ENCODE results near the gene PODXL2.

Gene PODXL2

DNA sequence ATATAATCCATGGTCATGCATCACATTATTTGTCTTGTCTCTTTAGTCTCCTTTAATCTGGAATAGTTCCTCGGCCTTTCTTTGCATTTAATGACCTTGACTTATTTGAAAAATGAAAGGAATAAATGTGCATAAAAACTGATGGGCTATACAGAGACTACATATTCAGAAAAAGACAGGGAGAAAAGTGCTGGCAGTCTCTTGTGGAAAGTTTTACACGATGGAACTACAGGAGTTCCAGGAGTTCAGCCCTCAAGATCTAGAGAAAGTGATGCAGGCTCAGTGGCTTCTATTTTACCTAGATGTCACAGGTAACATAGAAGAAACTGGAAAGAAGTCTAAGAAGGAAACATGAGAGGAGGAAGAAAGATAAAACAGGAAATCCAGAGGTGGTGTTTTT, 36.2 kb downstream of the PODXL2 start:
- TF ChIP-seq GATA1 (IDR thresholded peaks at IDR 0.05; ENCODE audit: low read depth, low read length) = no peak
- TF ChIP-seq POLR2A (IDR thresholded peaks at IDR 0.05; ENCODE audit: low read length) = no peak
- no peak for DNase-seq

DNA sequence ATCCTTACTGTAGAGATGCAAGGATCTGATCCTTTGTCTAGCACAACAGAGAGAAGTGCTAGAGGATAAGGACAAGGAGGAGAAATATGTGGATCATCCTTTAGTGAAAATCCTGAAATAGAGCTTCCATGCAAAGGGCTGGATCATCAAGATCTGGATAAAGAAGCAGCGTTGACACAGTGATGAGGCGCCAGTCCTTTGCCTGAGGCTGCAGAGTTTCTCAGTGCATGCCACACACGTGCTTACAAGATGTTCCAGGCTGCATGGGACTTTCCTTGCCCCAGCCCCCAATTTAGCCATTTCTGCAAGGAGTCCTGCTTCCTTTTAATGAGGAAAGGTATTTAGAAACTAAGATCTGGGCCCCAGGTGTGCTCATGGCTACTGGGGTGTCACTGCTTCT, 36.6 kb downstream of the PODXL2 start:
- no peak for TF ChIP-seq GATA1 (IDR thresholded peaks at IDR 0.05; ENCODE audit: low read depth, low read length)
- TF ChIP-seq POLR2A (IDR thresholded peaks at IDR 0.05; ENCODE audit: low read length) = no peak
- DNase-seq = no peak

DNA sequence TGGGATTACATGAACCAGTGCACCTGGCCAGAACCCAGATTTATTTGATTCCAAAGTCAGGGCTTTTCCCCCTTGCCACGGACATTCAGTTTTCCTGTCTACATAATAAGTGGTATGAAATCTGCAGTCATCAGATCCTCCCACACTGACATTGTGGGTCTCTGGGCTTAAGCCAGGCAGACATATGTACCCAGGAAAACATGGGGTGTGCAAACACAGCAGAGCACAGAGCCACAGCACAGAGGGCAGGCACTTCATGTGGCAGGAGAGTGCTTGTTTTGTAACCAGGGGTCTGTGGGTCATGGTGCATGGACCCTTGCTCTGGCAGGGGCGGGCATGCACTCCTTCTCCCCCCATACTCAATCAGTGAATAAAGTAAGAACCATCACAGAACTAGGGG, 37.7 kb downstream of the PODXL2 start:
- TF ChIP-seq GATA1 (IDR thresholded peaks at IDR 0.05; ENCODE audit: low read depth, low read length) (no peak), POLR2A (IDR thresholded peaks at IDR 0.05; ENCODE audit: low read length) (no peak)
- no peak for DNase-seq

DNA sequence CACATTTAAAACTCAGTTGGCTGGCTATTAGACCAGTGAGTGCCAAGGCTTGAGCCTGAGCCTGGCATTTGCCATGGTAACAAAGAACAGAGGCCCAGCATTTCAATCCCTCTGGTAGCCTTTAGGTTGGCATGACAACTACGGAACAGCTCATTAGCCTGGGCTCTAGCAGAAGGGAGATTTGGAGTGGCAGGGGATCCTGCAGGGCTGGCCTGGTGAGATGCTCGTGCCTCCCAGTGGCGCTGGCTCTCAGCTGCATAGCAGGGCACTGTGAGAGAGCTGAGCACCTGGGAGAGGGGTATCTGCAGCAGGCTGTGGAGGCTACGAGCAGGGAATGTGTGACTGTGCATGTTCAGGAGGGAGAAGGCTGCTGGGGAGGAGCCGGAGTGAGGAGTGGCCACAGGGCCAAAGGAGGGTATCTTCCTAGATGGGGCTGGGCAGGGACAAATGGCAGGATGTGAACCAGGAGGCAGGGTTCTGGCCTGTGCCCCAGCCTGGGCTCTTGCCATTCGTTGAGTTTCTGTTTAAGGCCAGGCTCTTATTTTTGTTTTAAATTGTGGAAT, 38.2 kb downstream of the PODXL2 start:
- DNase-seq = no peak
- no peak for TF ChIP-seq POLR2A (IDR thresholded peaks at IDR 0.05; ENCODE audit: low read length)
- TF ChIP-seq GATA1 (IDR thresholded peaks at IDR 0.05; ENCODE audit: low read depth, low read length) = no peak

DNA sequence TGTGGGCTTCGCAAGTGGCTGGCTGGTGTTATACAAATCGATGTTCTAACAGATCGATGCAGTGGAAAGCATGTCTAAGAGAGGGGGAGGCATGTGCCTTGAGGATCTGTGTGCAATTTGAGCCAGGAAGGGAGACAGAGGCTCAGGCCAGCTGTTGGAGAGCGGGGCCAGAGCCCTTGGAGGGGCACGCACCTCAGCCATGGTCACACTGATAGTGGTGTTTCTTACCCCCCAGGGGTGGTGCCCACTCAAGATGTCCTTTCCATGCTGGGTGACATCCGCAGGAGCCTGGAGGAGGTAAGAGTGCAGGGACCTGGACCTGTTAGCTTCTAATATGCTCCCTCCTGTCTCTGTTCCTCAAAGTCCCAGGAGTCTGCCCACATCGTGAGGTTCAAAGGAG, 39.9 kb downstream of the PODXL2 start:
- TF ChIP-seq POLR2A (IDR thresholded peaks at IDR 0.05; ENCODE audit: low read length) = no peak
- DNase-seq = no peak

DNA sequence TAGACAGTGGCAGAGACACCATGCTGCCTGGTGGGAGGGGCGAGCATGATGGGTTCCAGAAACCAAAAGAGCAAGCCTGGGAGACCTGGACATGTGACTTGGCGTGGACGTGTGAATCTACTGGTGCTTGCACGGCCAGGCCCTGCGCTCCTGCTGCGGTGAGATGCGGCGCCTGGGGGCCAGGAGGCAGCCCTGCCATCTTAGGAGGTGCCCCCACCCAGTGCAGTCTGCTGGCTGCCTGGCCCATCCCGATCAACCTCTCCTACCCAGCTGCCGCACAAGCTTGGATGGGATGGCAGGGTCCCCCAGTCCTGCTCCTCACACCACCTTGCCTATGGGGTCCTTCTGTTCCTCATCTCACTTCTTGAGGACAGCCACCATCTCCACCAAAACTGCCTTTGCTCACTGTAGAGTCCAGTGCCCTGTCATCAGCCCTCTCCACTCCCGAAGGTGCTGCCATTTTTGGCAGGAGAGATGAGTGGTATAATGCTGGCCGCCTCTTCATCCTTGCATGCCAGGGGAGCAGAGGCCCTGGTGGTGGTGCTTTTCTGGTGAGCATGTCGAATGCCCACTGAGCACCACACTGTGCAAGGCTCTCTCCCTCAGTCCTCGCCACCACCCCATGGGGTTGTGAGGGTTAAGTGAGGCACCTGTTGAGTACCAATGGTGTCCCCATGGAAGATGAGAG, 40.7 kb downstream of the PODXL2 start:
- DNase-seq = no peak
- TF ChIP-seq GATA1 (IDR thresholded peaks at IDR 0.05; ENCODE audit: low read depth, low read length) = no peak
- TF ChIP-seq POLR2A (IDR thresholded peaks at IDR 0.05; ENCODE audit: low read length) = no peak

DNA sequence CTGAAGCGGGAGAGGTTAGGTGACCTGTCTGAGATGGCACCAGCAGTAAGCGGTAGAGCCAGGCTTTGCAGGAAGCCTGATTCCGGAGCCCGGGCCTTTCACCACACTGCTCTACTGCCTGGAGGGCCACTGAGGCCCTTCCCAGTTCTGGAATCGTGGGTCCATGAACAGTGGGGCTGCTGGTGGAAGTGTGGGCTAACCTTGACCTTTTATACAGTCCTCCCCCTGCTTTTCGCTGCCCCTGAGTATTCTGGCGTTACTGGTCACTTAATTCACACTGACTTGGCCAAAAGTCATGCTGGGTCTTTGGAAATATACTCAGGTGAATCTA, 41.2 kb downstream of the PODXL2 start:
- no peak for DNase-seq

DNA sequence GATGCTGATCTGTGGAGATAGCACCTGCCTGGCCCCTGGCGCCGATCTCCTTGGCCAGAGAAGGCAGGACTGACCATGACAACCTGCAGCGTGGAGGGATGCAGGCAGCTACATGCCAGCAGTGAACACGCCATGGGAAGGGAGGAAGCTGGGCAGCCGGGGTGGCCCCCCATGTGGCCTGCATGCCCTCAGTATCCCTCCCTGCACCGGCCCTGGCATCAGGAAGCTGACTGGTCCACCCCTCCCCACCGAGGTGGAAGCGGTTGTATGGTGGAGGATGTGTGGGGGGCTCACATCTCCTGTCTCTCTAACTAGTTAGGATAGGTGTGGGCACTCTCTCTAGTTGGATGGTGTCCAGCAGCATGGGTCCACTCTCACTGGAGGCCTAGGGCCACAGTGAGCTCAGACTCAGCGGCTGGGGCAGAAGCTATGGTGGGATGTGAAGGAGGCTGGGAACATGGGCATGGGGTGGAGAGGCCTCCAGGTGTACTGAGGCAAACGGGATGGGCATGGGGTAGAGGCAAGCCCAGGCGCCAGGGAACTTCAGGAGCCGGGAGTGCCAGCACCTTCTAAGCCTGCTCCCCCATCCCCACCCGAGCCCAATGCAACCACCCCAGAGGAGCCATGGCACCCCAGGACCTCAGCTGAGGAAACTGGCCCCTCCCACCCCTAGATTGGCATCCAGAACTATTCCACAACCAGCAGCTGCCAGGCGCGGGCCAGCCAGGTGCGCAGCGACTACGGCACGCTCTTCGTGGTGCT, 42.0 kb downstream of the PODXL2 start:
- DNase-seq = no peak
- TF ChIP-seq POLR2A (IDR thresholded peaks at IDR 0.05; ENCODE audit: low read length) (no peak), GATA1 (IDR thresholded peaks at IDR 0.05; ENCODE audit: low read depth, low read length) (no peak)

More for the DNA sequence above, 41.2 kb downstream of the PODXL2 start:
- TF ChIP-seq GATA1 (IDR thresholded peaks at IDR 0.05; ENCODE audit: low read depth, low read length) = no peak
- no peak for TF ChIP-seq POLR2A (IDR thresholded peaks at IDR 0.05; ENCODE audit: low read length)

DNA sequence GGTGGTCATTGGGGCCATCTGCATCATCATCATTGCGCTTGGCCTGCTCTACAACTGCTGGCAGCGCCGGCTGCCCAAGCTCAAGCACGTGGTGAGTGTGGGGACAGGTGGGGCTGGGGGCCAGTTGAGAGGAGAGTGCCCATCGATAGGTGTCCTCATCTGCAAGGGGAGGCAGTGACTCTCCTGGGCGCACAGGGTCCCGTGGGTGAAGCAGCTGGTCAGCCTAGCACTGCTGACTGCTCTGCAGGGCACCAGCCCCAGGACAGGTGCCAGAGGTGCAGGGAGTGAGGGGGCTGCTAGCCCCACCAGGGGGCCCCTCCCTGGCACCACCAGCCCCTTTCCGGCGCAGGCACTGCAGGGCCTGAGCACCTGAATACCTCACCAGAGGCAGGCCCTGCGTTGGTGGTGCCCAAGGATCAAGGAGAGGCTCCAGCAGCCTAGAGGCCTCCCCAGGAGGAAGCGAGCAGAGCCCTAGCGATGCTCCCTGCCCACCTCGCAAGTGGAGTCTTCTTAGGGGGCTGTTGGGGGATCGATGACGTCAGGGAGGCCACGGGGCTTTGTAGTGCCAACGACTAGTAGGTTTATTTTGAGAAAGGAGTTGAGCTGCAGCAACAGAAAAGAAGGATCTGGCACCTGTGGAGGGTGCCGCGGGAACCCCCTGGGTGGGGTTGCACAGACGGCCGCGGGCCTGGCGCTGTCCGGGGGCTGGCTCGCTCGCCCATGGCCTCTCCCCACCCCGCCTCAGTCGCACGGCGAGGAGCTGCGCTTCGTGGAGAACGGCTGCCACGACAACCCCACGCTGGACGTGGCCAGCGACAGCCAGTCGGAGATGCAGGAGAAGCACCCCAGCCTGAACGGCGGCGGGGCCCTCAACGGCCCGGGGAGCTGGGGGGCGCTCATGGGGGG, 42.8 kb downstream of the PODXL2 start:
- no peak for TF ChIP-seq POLR2A (IDR thresholded peaks at IDR 0.05; ENCODE audit: low read length)
- TF ChIP-seq GATA1 (IDR thresholded peaks at IDR 0.05; ENCODE audit: low read depth, low read length) = no peak

DNA sequence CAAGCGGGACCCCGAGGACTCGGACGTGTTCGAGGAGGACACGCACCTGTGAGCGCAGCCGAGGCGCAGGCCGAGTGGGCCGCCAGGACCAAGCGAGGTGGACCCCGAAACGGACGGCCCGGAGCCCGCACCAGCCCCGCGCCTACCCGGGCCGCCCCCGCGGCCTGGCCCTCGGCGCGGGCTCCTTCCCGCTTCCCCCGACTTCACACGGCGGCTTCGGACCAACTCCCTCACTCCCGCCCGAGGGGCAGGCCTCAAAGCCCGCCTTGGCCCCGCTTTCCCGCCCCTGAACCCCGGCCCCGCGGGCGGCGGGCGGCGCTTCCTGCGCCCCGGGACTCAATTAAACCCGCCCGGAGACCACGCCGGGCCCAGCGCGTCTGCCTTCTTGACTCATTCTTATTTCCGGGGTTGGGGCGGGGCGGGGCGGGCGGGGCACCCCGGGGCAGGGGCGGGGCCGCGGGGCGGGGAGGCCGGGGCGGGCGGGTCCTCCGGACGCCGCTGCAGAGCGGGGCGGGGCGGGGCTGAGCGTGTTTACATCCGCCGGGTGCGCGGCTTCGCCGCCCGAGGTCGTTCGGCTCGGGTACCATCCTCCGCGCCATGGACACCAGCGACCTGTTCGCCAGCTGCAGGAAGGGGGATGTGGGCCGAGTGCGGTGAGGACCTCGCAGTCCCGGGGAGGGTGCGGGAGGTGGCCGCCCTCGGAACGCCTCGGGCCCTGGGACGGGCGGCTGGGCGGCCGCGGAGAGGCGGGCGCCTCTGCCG, 43.6 kb downstream of the PODXL2 start, which contains the start of gene ABTB1:
TSS of gene ABTB1 (plus strand) at position 524 of the 762 bp plus-strand sequence. CDS start at position 598, 74 bp downstream.
- peak; percentile 85 to 91 for DNase-seq
- TF ChIP-seq GATA1 (IDR thresholded peaks at IDR 0.05; ENCODE audit: low read depth, low read length) (no peak), POLR2A (IDR thresholded peaks at IDR 0.05; ENCODE audit: low read length) (peak; percentile 64)

More for the DNA sequence above, 42.8 kb downstream of the PODXL2 start:
- peak; percentile 44 to 49 for DNase-seq

DNA sequence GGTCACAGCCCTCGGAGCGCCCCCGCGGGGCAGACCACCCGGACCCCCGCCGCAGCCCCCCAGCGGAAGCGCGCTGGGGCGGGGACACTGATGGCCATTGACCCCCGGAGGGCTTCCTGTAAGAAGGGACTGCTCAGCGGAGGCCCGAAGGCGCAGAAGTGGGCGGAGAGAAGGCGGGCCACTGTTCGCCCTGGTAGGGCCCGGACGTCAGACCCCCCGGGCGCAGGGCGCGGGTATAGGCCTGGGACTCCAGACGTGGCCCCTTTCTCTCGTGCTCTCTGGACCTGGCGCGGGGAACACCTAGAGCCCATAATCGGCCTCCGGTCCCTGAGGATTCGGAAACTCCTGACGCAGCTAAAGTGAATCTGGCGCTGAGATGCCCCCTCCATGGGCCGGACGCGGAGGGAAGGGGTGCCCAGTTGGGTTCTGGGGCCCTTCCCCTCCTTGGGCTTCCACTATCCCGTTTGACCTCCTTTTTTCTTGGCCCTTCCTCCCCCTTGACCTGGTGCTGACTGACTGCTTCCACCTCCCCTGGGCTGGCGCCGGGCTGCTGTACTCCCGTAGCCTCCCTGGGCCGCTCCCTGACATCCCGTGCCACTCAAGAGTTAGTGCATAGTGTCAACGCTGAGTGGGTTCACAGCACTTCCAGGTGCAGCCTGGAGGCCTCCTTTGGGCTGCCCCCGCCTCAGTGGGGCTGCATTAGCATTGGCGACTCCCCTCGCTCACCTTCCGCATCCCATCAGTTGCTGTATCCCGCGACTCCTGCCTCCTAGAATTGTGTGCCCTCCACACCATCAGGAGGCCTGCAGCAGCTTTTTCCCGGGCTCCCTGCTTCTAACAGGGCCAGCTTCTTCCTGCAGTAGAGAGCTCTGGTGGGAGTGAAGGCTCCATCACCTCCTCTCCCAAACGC, 44.5 kb downstream of the PODXL2 start:
- DNase-seq = peak; percentile 52 to 59
- TF ChIP-seq POLR2A (IDR thresholded peaks at IDR 0.05; ENCODE audit: low read length) (no peak), GATA1 (IDR thresholded peaks at IDR 0.05; ENCODE audit: low read depth, low read length) (no peak)

DNA sequence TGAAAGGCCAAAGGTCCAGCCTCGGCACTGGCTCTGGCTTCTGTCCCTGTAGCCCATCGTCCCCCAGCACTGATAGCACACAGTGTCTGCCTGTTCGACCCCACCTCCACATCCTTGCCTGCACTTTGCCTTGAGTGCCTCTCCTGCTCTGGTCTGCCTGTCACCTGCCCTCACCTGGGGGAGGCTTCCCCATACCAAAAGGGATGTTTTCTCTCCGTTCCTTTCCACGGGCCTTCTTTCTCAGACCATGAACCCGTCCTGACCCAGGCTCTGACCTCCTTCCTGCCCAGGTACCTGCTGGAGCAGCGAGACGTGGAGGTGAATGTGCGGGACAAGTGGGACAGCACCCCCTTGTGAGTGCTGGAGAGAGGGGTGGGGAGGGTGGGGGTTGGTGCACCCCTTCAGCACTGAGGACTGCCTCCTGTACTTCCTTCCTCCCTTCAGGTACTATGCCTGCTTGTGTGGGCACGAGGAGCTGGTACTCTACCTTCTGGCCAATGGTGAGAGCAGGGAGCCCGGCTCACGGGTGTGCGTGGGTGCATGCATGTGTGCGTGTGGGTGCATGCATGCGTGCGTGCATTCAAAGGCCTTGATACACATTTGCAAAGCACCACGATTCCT, 45.2 kb downstream of the PODXL2 start:
- DNase-seq = no peak
- no peak for TF ChIP-seq GATA1 (IDR thresholded peaks at IDR 0.05; ENCODE audit: low read depth, low read length)
- TF ChIP-seq POLR2A (IDR thresholded peaks at IDR 0.05; ENCODE audit: low read length) = no peak
